ENCODE measurements around the gene PHACTR2. TPM values are rescaled to one million over a fixed set of nuclear protein-coding genes. Genes with fewer than 3 reads are reported as not detected.
"Not testable (repeated sequence)": the region's sequence is repeated elsewhere in the genome, so short reads cannot be mapped to it uniquely, and the experiment has no call there.

The PHACTR2 gene
- polyA plus RNA-seq, 12 donors: 31.7 to 86.3 (median 39.8) TPM

- no peak for DNase-seq
Measured at GRCh38 chr6:143696664-143697000, 18.9 kb downstream of the PHACTR2 start.

GRCh38 chr6:143697076-143697800 is 19.5 kb downstream of the PHACTR2 start:
- DNase-seq: no peak

DNA sequence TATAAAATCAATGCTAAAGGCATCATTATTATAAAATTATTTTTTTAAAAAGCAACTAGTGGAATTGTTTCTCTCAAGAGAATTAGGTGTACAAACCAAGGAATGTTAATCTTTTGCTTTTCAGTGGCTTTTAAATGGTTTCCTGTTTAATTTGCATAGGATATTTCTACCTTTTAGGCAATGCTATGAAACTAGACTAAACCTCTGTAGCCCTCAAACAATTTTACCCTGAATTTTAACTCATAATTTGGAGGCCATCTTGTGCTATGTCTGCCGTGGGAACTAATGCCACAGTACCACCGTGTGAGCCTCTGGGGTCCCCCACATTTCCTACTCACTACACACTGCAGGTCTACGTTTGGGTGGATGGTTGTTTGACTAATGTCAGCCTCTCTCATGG is 20.6 kb downstream of the PHACTR2 start:
- DNase-seq: no peak

DNA sequence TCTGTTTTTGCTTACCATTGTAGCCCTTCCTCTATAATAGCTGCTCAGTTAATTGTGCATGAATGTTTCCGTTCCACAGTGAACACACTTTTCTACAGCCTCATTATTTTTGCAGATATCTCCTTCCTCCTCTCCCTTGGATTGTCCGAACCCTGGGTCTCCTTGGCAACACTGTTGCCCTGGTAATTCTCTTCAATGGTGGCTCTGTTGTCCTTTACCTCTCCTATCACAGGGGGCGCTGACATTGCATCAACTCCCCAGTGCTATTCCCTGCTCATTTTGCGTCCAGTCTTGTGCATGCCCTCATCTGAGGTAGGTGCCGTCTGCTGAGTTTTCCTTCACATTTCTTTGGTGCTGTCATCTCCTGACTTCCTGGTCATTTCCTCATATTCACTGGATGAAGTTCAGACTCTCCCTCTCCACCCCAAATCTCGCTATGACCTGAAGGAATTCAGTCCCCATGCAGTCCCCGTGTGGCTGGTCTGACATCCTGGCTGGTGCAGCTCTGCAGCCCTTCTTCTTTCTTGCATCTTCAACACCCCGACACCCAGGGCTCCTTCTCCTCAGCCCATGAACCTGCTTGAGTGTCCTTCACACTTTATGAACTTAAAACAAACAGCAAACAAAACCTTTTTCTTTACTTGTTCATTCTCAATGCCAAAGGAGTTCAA is 21.1 kb downstream of the PHACTR2 start:
- no peak for DNase-seq

DNA sequence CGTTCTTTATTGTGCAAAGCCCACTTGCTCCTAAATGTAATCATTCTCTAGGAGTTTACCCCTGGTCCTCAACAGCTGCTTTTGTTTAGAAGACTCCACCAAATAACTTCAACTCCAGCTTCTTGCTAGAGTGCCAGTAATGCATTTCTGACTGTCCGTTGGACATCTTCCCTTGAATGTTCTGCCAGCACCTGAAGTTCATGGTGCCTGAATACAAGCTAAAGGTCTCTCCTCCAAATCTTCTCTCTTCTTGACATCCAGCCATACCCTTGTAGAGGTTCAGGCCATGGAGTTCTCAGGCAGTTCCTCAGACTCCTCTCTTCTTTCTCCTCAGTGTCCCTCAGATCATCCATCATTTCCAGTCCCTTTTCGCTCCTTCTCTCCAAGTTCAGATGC is 21.7 kb downstream of the PHACTR2 start:
- peak; percentile 82 for DNase-seq

GRCh38 chr6:143700684-143701348 is 23.1 kb downstream of the PHACTR2 start:
- DNase-seq: peak; percentile 79

DNA sequence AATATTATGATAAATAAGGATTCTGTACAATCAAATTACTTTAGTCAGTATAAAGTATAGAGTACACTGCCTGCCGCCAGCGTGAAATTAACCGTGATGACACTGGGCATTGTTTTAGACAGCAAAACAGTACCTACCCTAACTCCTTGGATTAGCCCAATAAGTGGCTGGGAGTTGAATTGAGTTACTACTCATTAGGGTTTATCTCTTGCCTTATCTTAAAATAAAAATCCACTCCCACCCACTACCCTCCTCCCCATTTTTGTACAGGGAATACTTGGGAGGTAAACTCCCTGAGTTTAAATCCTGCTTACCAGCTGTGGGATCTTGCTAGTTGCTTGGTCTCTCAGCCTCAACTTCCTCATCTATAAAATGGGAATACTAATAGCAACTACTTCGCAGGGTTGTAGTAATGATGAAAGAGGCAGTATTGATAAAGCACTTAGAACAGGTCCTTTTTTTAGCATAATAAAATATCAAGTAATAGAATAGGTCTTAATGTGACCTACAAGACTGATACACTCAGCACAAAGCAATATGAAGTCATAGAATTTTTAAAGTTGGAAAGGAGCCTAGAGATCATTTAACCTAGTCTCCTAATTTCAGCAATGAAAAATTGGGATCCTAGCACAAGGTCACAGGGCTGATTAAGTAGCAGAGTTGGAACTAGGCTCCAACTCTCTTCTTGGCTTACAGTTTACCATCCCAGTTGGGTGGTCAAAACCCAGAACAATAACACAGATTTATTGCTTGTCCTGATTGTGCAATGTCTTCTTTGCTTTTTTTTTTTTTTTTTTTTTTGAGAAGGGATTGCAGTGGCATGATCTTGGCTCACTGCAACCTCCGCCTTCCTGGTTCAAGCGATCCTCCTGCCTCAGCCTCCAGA is 23.8 kb downstream of the PHACTR2 start:
- no peak for DNase-seq

GRCh38 chr6:143705569-143705968 is 27.8 kb downstream of the PHACTR2 start:
- no peak for DNase-seq

GRCh38 chr6:143707697-143708096 is 29.9 kb downstream of the PHACTR2 start:
- no peak for DNase-seq

DNA sequence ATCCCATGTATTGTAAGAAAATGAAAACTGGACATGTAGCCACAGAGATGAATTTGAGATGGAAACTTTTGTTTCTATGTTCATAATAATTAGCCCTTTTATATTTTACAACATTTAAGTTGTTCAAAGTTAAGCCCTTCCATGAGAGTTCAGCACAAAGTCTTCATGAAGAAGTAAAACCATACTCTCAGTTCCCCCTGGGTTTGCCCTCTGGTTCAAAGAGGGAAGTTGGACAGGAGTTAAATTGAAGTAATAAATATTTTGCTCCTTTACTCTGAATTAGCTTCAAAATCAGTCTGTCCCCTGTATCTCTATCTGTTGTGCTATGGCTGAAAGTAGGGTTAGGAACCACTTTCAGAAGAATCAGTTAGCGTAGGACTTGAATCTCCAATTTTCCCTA is 31.1 kb downstream of the PHACTR2 start:
- DNase-seq: no peak

GRCh38 chr6:143711714-143712113 is 33.9 kb downstream of the PHACTR2 start:
- DNase-seq: no peak

DNA sequence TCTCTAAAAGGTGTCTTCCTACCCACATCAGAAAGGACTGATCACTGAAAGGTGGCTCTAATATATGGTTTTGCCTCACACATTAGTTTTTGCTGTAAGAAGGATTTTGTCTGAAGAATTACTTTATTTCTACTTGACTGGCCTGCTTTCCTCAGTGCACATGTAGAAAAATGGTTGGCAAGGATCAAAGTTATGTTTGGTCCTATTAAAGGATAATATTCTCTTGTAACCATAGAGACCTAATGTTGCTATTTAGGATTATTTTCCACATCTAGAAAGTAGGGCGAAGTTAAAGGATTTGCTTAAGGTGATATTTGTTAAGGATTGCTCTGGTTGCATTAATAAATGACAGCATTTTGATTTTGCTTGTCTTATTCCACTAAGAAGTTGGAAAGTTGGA is 40.7 kb downstream of the PHACTR2 start:
- no peak for DNase-seq

DNA sequence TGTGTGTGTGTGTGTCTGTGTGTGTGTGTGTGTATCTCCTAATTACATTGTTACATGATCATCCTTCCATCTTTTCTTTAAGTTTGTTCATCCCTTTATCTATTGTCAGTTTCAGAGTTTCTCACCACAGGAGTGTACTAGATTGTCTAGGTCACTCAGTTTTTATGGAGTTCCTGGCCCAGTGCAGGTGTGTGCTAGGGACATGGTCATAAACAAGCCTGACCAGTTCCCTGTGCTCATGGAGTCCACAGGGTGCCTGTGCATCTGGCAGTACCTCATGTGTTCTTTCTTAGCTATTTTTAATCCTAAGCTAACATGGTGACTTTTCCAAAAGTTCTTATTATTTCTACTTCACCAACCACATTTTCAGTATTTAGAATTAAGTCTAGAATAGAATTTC is 43.9 kb downstream of the PHACTR2 start:
- DNase-seq: no peak

- no peak for DNase-seq
Measured at GRCh38 chr6:143724876-143725275, 47.1 kb downstream of the PHACTR2 start.

- DNase-seq: no peak
Measured at GRCh38 chr6:143726015-143726647, 48.4 kb downstream of the PHACTR2 start.

GRCh38 chr6:143727035-143727434 is 49.3 kb downstream of the PHACTR2 start:
- no peak for DNase-seq

DNA sequence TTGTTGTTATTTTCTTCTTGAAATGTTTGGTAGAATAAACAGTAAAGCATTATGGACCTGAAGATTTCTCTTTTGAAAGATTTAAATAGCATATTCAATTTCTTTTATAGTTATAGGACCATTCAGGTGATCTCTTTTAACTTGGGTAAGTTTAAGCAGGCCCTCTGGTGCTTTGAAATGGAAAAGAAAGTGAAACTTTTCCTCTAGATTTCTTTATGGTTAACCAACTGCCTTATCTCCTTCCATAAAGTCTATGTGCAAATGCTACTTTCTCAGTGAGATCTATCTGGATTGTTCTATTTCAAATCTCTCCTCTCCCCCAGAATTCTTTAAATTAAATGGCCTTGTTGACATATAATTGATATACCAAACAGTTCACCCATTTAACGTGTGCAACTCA is 54.0 kb downstream of the PHACTR2 start:
- DNase-seq: no peak

GRCh38 chr6:143732536-143732935 is 54.8 kb downstream of the PHACTR2 start:
- DNase-seq: no peak

GRCh38 chr6:143733510-143733909 is 55.7 kb downstream of the PHACTR2 start:
- no peak for DNase-seq

DNA sequence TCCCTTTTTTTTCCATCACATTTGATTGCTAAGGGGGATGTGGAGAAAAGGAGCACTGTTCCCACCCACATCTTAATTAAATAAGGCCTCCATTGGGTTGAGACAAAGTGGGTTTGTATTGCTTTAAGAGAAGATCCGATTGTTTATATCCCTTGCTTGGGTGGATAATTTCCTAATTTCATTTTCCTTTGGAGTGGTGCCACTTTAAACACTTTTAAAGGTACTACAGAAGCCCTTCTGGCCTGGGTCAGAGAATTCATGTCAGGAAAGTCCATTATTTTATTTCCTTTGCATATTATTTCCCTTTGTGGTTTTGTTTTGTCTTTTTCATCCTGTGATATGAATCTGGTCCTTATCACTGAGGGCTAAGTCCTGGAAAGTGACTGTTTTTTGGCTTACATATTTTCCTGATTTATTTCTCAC is 56.9 kb downstream of the PHACTR2 start:
- DNase-seq: no peak

GRCh38 chr6:143738072-143738690 is 60.4 kb downstream of the PHACTR2 start:
- DNase-seq: not testable (repeated sequence)

All from muscle of arm (tissue), 12 donors.